ENCODE results near the gene NACC2.

NACC2 gene

GRCh38 chr9:136049491-136050265, 45.4 kb downstream of the NACC2 start:
- H3K4me2 ChIP-seq (ENCODE audit: low read length): no peak overlapping the region
- H3K36me3 ChIP-seq (ENCODE audit: insufficient read depth, low read length): peaks cover 23% of the 10 kb centered on the region
- H3K4me1 ChIP-seq (ENCODE audit: control insufficient read depth, insufficient read depth, low read length): peaks cover 53% of the 10 kb centered on the region
- no peak overlapping the region for H3K4me3 ChIP-seq (ENCODE audit: low read length)
- H3K27me3 ChIP-seq (ENCODE audit: control insufficient read depth, insufficient read depth, low read length): no peaks in the 10 kb centered on the region
- H3K9ac ChIP-seq (ENCODE audit: low read depth, low read length): no peak overlapping the region
- no peaks in the 10 kb centered on the region for H3K9me3 ChIP-seq (replicated peaks; ENCODE audit: low read length)

- Histone ChIP-seq H3K4me1 (ENCODE audit: control insufficient read depth, insufficient read depth, low read length) (peaks cover 46% of the 10 kb centered on the region), H3K36me3 (ENCODE audit: insufficient read depth, low read length) (peaks cover 30% of the 10 kb centered on the region), H3K9ac (ENCODE audit: low read depth, low read length) (no peak overlapping the region), H3K9me3 (replicated peaks; ENCODE audit: low read length) (no peaks in the 10 kb centered on the region), H3K4me2 (ENCODE audit: low read length) (no peak overlapping the region), H3K4me3 (ENCODE audit: low read length) (no peak overlapping the region), H3K27me3 (ENCODE audit: control insufficient read depth, insufficient read depth, low read length) (no peaks in the 10 kb centered on the region)
Observed at GRCh38 chr9:136048560-136049411, 46.3 kb downstream of the NACC2 start.

- peaks cover 37% of the 10 kb centered on the region for H3K36me3 ChIP-seq (ENCODE audit: insufficient read depth, low read length)
- no peaks in the 10 kb centered on the region for H3K9me3 ChIP-seq (replicated peaks; ENCODE audit: low read length)
- no peak overlapping the region for H3K4me3 ChIP-seq (ENCODE audit: low read length)
- no peak overlapping the region for H3K4me2 ChIP-seq (ENCODE audit: low read length)
- no peaks in the 10 kb centered on the region for H3K27me3 ChIP-seq (ENCODE audit: control insufficient read depth, insufficient read depth, low read length)
- H3K9ac ChIP-seq (ENCODE audit: low read depth, low read length): no peak overlapping the region
- H3K4me1 ChIP-seq (ENCODE audit: control insufficient read depth, insufficient read depth, low read length): peaks cover 38% of the 10 kb centered on the region
Observed at GRCh38 chr9:136047775-136048559, 47.1 kb downstream of the NACC2 start.

GRCh38 chr9:136047076-136047774, 47.9 kb downstream of the NACC2 start:
- peaks cover 37% of the 10 kb centered on the region for H3K36me3 ChIP-seq (ENCODE audit: insufficient read depth, low read length)
- H3K9ac ChIP-seq (ENCODE audit: low read depth, low read length): no peak overlapping the region
- no peaks in the 10 kb centered on the region for H3K27me3 ChIP-seq (ENCODE audit: control insufficient read depth, insufficient read depth, low read length)
- no peaks in the 10 kb centered on the region for H3K9me3 ChIP-seq (replicated peaks; ENCODE audit: low read length)
- no peak overlapping the region for H3K4me2 ChIP-seq (ENCODE audit: low read length)
- H3K4me3 ChIP-seq (ENCODE audit: low read length): no peak overlapping the region
- peaks cover 31% of the 10 kb centered on the region for H3K4me1 ChIP-seq (ENCODE audit: control insufficient read depth, insufficient read depth, low read length)

GRCh38 chr9:136046554-136046920, 48.6 kb downstream of the NACC2 start:
- Histone ChIP-seq H3K4me1 (ENCODE audit: control insufficient read depth, insufficient read depth, low read length) (peaks cover 31% of the 10 kb centered on the region), H3K9ac (ENCODE audit: low read depth, low read length) (no peak overlapping the region), H3K27me3 (ENCODE audit: control insufficient read depth, insufficient read depth, low read length) (no peaks in the 10 kb centered on the region), H3K9me3 (replicated peaks; ENCODE audit: low read length) (no peaks in the 10 kb centered on the region), H3K4me3 (ENCODE audit: low read length) (peak overlapping the region; percentile 34), H3K36me3 (ENCODE audit: insufficient read depth, low read length) (peaks cover 37% of the 10 kb centered on the region), H3K4me2 (ENCODE audit: low read length) (peak overlapping the region; percentile 68)

GRCh38 chr9:136045595-136046553, 49.2 kb downstream of the NACC2 start:
- Histone ChIP-seq H3K27me3 (ENCODE audit: control insufficient read depth, insufficient read depth, low read length) (no peaks in the 10 kb centered on the region), H3K9me3 (replicated peaks; ENCODE audit: low read length) (no peaks in the 10 kb centered on the region), H3K4me3 (ENCODE audit: low read length) (peak overlapping the region; percentile 34), H3K4me1 (ENCODE audit: control insufficient read depth, insufficient read depth, low read length) (peaks cover 26% of the 10 kb centered on the region), H3K4me2 (ENCODE audit: low read length) (peak overlapping the region; percentile 68), H3K9ac (ENCODE audit: low read depth, low read length) (peak overlapping the region; percentile 3), H3K36me3 (ENCODE audit: insufficient read depth, low read length) (peaks cover 37% of the 10 kb centered on the region)

- Histone ChIP-seq H3K4me1 (ENCODE audit: control insufficient read depth, insufficient read depth, low read length) (peaks cover 23% of the 10 kb centered on the region), H3K27me3 (ENCODE audit: control insufficient read depth, insufficient read depth, low read length) (no peaks in the 10 kb centered on the region), H3K4me3 (ENCODE audit: low read length) (no peak overlapping the region), H3K4me2 (ENCODE audit: low read length) (no peak overlapping the region), H3K9me3 (replicated peaks; ENCODE audit: low read length) (no peaks in the 10 kb centered on the region), H3K36me3 (ENCODE audit: insufficient read depth, low read length) (peaks cover 36% of the 10 kb centered on the region), H3K9ac (ENCODE audit: low read depth, low read length) (peak overlapping the region; percentile 3)
Observed at GRCh38 chr9:136044971-136045594, 50.0 kb downstream of the NACC2 start.

GRCh38 chr9:136044207-136044970, 50.7 kb downstream of the NACC2 start:
- no peaks in the 10 kb centered on the region for H3K27me3 ChIP-seq (ENCODE audit: control insufficient read depth, insufficient read depth, low read length)
- H3K4me2 ChIP-seq (ENCODE audit: low read length): no peak overlapping the region
- H3K9ac ChIP-seq (ENCODE audit: low read depth, low read length): no peak overlapping the region
- H3K4me1 ChIP-seq (ENCODE audit: control insufficient read depth, insufficient read depth, low read length): peaks cover 23% of the 10 kb centered on the region
- H3K4me3 ChIP-seq (ENCODE audit: low read length): no peak overlapping the region
- peaks cover under 1% of the 10 kb centered on the region for H3K9me3 ChIP-seq (replicated peaks; ENCODE audit: low read length)
- peaks cover 31% of the 10 kb centered on the region for H3K36me3 ChIP-seq (ENCODE audit: insufficient read depth, low read length)

- H3K4me1 ChIP-seq (ENCODE audit: control insufficient read depth, insufficient read depth, low read length): peaks cover 23% of the 10 kb centered on the region
- H3K4me3 ChIP-seq (ENCODE audit: low read length): no peak overlapping the region
- peaks cover 24% of the 10 kb centered on the region for H3K36me3 ChIP-seq (ENCODE audit: insufficient read depth, low read length)
- H3K9me3 ChIP-seq (replicated peaks; ENCODE audit: low read length): peaks cover 4% of the 10 kb centered on the region
- no peaks in the 10 kb centered on the region for H3K27me3 ChIP-seq (ENCODE audit: control insufficient read depth, insufficient read depth, low read length)
- no peak overlapping the region for H3K9ac ChIP-seq (ENCODE audit: low read depth, low read length)
- no peak overlapping the region for H3K4me2 ChIP-seq (ENCODE audit: low read length)
Observed at GRCh38 chr9:136043441-136043991, 51.6 kb downstream of the NACC2 start.
